ENCODE results near the gene MYLK.

Gene MYLK

GRCh38 chr3:123641505-123641904 is 242.6 kb downstream of the MYLK start:
- no peak overlapping the region for H3K4me3 ChIP-seq (ENCODE audit: low read length)
- H4K5ac ChIP-seq (ENCODE audit: low read length) = no peak overlapping the region
- peak overlapping the region; percentile 49 for H3K56ac ChIP-seq (ENCODE audit: low read length)
- no peaks in the 10 kb centered on the region for H3K79me1 ChIP-seq (ENCODE audit: low read length)
- no peak overlapping the region for H2BK5ac ChIP-seq (ENCODE audit: low read length)
- H4K8ac ChIP-seq (ENCODE audit: low read depth, low read length) = no peak overlapping the region
- DNase-seq = no peak
- no peak overlapping the region for H3K4ac ChIP-seq (ENCODE audit: low read depth, low read length)
- H2BK15ac ChIP-seq (replicated peaks; ENCODE audit: low read depth) = no peak overlapping the region
- no peaks in the 10 kb centered on the region for H3K79me2 ChIP-seq (ENCODE audit: control insufficient read depth, insufficient read depth, low read length)
- no CpG with 5 or more reads among the region's 4 CpGs for WGBS (ENCODE audit: extremely low coverage, insufficient coverage, low lambda C conversion rate)
- no peak overlapping the region for H3K9ac ChIP-seq (ENCODE audit: low read length)
- H3K23ac ChIP-seq (ENCODE audit: low read length) = no peak overlapping the region
- no peak overlapping the region for H2AK5ac ChIP-seq (ENCODE audit: low read length)
- no peaks in the 10 kb centered on the region for H3K27me3 ChIP-seq (ENCODE audit: insufficient read depth, low read length, poor library complexity)
- H3K27ac ChIP-seq (ENCODE audit: low read depth, low read length) = no peak overlapping the region
- no peak overlapping the region for H2BK120ac ChIP-seq (ENCODE audit: low read depth, low read length)
- no peak overlapping the region for H3K4me2 ChIP-seq (ENCODE audit: low read length)
- H3K4me1 ChIP-seq (ENCODE audit: control insufficient read depth, low read depth, low read length) = peaks cover 3% of the 10 kb centered on the region
- no peak overlapping the region for H3K18ac ChIP-seq (ENCODE audit: low read length)
- no peaks in the 10 kb centered on the region for H3K36me3 ChIP-seq (ENCODE audit: control insufficient read depth, insufficient read depth, low read length)

DNA sequence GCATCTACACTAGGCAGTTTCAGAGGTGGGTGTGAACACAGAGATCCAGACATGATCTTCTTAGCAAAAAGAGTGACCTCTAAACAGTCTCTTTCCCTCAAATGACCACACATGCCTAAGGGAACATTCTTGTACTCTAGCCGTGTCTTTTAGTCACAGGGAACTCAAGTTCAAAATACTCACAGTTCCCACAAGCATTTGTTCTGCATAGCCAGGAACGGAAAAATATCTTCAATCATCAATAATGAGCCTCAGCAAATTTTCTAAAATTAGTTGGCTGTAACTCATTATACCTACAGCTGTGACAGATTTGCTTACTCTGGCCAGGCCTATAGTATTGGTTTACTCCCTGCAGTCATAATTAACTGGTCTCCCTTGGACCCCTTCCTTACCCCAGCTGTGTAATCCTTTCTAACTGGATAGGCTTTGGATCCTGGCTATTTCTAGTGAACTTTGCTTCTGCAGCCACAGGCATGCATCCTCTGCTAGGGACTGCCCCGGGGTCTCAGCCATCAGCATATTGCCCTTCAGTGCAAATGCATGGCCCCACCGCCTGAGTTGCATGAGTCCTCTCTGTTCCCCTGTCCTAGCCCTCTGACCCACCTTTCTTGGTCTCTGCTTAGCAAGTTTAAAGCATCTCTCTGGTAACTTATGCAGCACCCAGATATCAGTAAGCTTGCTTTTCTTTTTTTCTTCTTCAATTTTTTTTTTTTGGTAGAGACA is 243.2 kb downstream of the MYLK start:
- H4K5ac ChIP-seq (ENCODE audit: low read length) = no peak overlapping the region
- H3K4me3 ChIP-seq (ENCODE audit: low read length) = no peak overlapping the region
- H2BK120ac ChIP-seq (ENCODE audit: low read depth, low read length) = no peak overlapping the region
- no peaks in the 10 kb centered on the region for H3K36me3 ChIP-seq (ENCODE audit: control insufficient read depth, insufficient read depth, low read length)
- no peak overlapping the region for H3K4ac ChIP-seq (ENCODE audit: low read depth, low read length)
- H3K9ac ChIP-seq (ENCODE audit: low read length) = no peak overlapping the region
- H3K27ac ChIP-seq (ENCODE audit: low read depth, low read length) = no peak overlapping the region
- no peak overlapping the region for H2AK5ac ChIP-seq (ENCODE audit: low read length)
- H2BK15ac ChIP-seq (replicated peaks; ENCODE audit: low read depth) = no peak overlapping the region
- no peaks in the 10 kb centered on the region for H3K27me3 ChIP-seq (ENCODE audit: insufficient read depth, low read length, poor library complexity)
- no peak overlapping the region for H3K18ac ChIP-seq (ENCODE audit: low read length)
- no peak overlapping the region for H4K8ac ChIP-seq (ENCODE audit: low read depth, low read length)
- H3K23ac ChIP-seq (ENCODE audit: low read length) = no peak overlapping the region
- H3K4me2 ChIP-seq (ENCODE audit: low read length) = no peak overlapping the region
- no peaks in the 10 kb centered on the region for H3K79me2 ChIP-seq (ENCODE audit: control insufficient read depth, insufficient read depth, low read length)
- no peak for DNase-seq
- no peaks in the 10 kb centered on the region for H3K79me1 ChIP-seq (ENCODE audit: low read length)
- H3K4me1 ChIP-seq (ENCODE audit: control insufficient read depth, low read depth, low read length) = peaks cover 3% of the 10 kb centered on the region
- no peak overlapping the region for H2BK5ac ChIP-seq (ENCODE audit: low read length)
- no CpG with 5 or more reads among the region's 4 CpGs for WGBS (ENCODE audit: extremely low coverage, insufficient coverage, low lambda C conversion rate)
- H3K56ac ChIP-seq (ENCODE audit: low read length) = peak overlapping the region; percentile 6

DNA sequence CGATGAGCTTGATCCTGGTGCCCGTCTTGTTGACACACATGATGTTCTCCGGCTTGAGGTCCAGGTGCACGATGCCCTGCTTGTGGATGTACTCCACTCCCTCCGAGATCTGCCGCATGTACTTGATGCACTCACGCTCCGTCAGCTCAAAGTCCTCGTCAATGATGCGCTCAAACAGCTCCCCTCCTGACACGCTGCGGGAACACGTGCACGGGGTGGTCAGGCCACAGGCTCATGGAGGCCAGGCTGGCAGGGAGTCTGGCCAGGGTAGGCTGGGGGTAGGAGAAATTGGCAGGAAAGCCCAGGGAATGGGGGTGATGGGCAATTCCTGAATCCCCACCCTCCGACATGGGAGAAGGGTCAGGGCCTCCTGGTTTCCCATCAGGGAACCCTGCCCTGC is 243.8 kb downstream of the MYLK start:
- H3K36me3 ChIP-seq (ENCODE audit: control insufficient read depth, insufficient read depth, low read length) = no peaks in the 10 kb centered on the region
- no peak overlapping the region for H3K9ac ChIP-seq (ENCODE audit: low read length)
- H3K4me1 ChIP-seq (ENCODE audit: control insufficient read depth, low read depth, low read length) = peaks cover 3% of the 10 kb centered on the region
- WGBS (ENCODE audit: extremely low coverage, insufficient coverage, low lambda C conversion rate) = no CpG with 5 or more reads among the region's 15 CpGs
- no peak overlapping the region for H3K27ac ChIP-seq (ENCODE audit: low read depth, low read length)
- H3K56ac ChIP-seq (ENCODE audit: low read length) = no peak overlapping the region
- H3K79me2 ChIP-seq (ENCODE audit: control insufficient read depth, insufficient read depth, low read length) = no peaks in the 10 kb centered on the region
- no peak overlapping the region for H2BK5ac ChIP-seq (ENCODE audit: low read length)
- no peak overlapping the region for H3K18ac ChIP-seq (ENCODE audit: low read length)
- no peaks in the 10 kb centered on the region for H3K79me1 ChIP-seq (ENCODE audit: low read length)
- H2AK5ac ChIP-seq (ENCODE audit: low read length) = no peak overlapping the region
- H4K5ac ChIP-seq (ENCODE audit: low read length) = no peak overlapping the region
- H3K23ac ChIP-seq (ENCODE audit: low read length) = no peak overlapping the region
- H3K4me3 ChIP-seq (ENCODE audit: low read length) = no peak overlapping the region
- DNase-seq = no peak
- H3K4me2 ChIP-seq (ENCODE audit: low read length) = no peak overlapping the region
- no peaks in the 10 kb centered on the region for H3K27me3 ChIP-seq (ENCODE audit: insufficient read depth, low read length, poor library complexity)
- H3K4ac ChIP-seq (ENCODE audit: low read depth, low read length) = no peak overlapping the region
- H2BK15ac ChIP-seq (replicated peaks; ENCODE audit: low read depth) = no peak overlapping the region
- no peak overlapping the region for H2BK120ac ChIP-seq (ENCODE audit: low read depth, low read length)
- H4K8ac ChIP-seq (ENCODE audit: low read depth, low read length) = no peak overlapping the region

DNA sequence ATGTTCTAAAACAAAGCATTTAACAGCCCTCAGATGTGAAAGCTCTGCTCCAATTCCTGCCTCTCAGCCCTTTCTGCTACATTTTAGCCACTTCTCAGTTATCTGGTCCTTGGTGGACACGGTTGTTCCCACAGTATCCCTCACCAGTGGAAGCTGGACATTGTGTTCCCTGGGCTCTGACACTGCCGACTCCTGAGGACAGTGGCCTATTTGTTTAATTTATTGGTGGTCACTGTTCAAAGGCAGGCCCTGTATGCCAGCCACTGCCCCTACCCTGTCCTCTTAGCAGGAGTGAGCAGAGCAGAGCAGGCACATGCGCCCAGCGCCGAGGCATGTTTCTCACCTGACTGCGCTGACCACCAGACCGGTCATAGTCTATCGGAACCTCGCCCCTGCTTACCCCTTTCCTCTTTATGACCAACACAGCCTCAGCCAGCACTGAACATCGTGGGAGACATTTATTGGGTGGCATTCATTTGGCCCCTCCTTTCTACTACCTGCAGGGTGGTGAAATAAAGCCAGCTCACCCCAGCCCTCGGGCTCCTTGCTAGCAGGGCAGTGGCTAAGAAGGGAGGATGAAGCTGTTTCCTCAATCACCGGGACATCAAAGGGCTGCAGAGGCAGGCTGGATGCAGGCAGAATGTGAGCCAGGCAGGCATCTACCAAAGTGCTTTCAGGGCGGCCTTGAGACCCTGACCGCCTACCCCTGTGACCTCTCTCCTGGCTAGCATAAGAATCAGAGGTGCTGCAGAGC is 245.0 kb downstream of the MYLK start:
- no peak overlapping the region for H3K4me2 ChIP-seq (ENCODE audit: low read length)
- H3K18ac ChIP-seq (ENCODE audit: low read length) = no peak overlapping the region
- H2AK5ac ChIP-seq (ENCODE audit: low read length) = no peak overlapping the region
- H4K8ac ChIP-seq (ENCODE audit: low read depth, low read length) = no peak overlapping the region
- no peak overlapping the region for H3K27ac ChIP-seq (ENCODE audit: low read depth, low read length)
- no peak overlapping the region for H3K4me3 ChIP-seq (ENCODE audit: low read length)
- H2BK5ac ChIP-seq (ENCODE audit: low read length) = no peak overlapping the region
- peaks cover 8% of the 10 kb centered on the region for H3K4me1 ChIP-seq (ENCODE audit: control insufficient read depth, low read depth, low read length)
- no peak overlapping the region for H3K4ac ChIP-seq (ENCODE audit: low read depth, low read length)
- H3K23ac ChIP-seq (ENCODE audit: low read length) = no peak overlapping the region
- no CpG with 5 or more reads among the region's 14 CpGs for WGBS (ENCODE audit: extremely low coverage, insufficient coverage, low lambda C conversion rate)
- no peaks in the 10 kb centered on the region for H3K27me3 ChIP-seq (ENCODE audit: insufficient read depth, low read length, poor library complexity)
- no peak overlapping the region for H3K9ac ChIP-seq (ENCODE audit: low read length)
- no peak overlapping the region for H2BK15ac ChIP-seq (replicated peaks; ENCODE audit: low read depth)
- H4K5ac ChIP-seq (ENCODE audit: low read length) = no peak overlapping the region
- H3K36me3 ChIP-seq (ENCODE audit: control insufficient read depth, insufficient read depth, low read length) = no peaks in the 10 kb centered on the region
- DNase-seq = no peak
- no peaks in the 10 kb centered on the region for H3K79me1 ChIP-seq (ENCODE audit: low read length)
- H3K79me2 ChIP-seq (ENCODE audit: control insufficient read depth, insufficient read depth, low read length) = no peaks in the 10 kb centered on the region
- H3K56ac ChIP-seq (ENCODE audit: low read length) = no peak overlapping the region
- H2BK120ac ChIP-seq (ENCODE audit: low read depth, low read length) = no peak overlapping the region

- no peak overlapping the region for H2BK120ac ChIP-seq (ENCODE audit: low read depth, low read length)
- no peak overlapping the region for H3K4me3 ChIP-seq (ENCODE audit: low read length)
- no peak overlapping the region for H2BK15ac ChIP-seq (replicated peaks; ENCODE audit: low read depth)
- H3K4me1 ChIP-seq (ENCODE audit: control insufficient read depth, low read depth, low read length) = peaks cover 8% of the 10 kb centered on the region
- no CpG with 5 or more reads among the region's 5 CpGs for WGBS (ENCODE audit: extremely low coverage, insufficient coverage, low lambda C conversion rate)
- no peak overlapping the region for H3K56ac ChIP-seq (ENCODE audit: low read length)
- no peak overlapping the region for H4K8ac ChIP-seq (ENCODE audit: low read depth, low read length)
- no peaks in the 10 kb centered on the region for H3K36me3 ChIP-seq (ENCODE audit: control insufficient read depth, insufficient read depth, low read length)
- no peak overlapping the region for H3K27ac ChIP-seq (ENCODE audit: low read depth, low read length)
- no peak overlapping the region for H3K18ac ChIP-seq (ENCODE audit: low read length)
- no peak overlapping the region for H4K5ac ChIP-seq (ENCODE audit: low read length)
- H3K27me3 ChIP-seq (ENCODE audit: insufficient read depth, low read length, poor library complexity) = no peaks in the 10 kb centered on the region
- H2AK5ac ChIP-seq (ENCODE audit: low read length) = no peak overlapping the region
- DNase-seq = no peak
- H3K4ac ChIP-seq (ENCODE audit: low read depth, low read length) = no peak overlapping the region
- H3K79me1 ChIP-seq (ENCODE audit: low read length) = no peaks in the 10 kb centered on the region
- H3K4me2 ChIP-seq (ENCODE audit: low read length) = no peak overlapping the region
- no peaks in the 10 kb centered on the region for H3K79me2 ChIP-seq (ENCODE audit: control insufficient read depth, insufficient read depth, low read length)
- no peak overlapping the region for H2BK5ac ChIP-seq (ENCODE audit: low read length)
- no peak overlapping the region for H3K9ac ChIP-seq (ENCODE audit: low read length)
- H3K23ac ChIP-seq (ENCODE audit: low read length) = no peak overlapping the region
Measured at GRCh38 chr3:123637841-123638240, 246.3 kb downstream of the MYLK start.
